HG02571 (cell line): ENCODE data around the gene FANCC.

ENCODE experiments used
- ATAC-seq: cut with Tn5 transposase; IDR thresholded peaks from one replicate; pipeline ENCODE4 v1.9.1; 2021; ENCODE audit warnings: mild to moderate bottlenecking, moderate library complexity; ENCODE audit not compliant: unreplicated experiment

Gene FANCC

DNA sequence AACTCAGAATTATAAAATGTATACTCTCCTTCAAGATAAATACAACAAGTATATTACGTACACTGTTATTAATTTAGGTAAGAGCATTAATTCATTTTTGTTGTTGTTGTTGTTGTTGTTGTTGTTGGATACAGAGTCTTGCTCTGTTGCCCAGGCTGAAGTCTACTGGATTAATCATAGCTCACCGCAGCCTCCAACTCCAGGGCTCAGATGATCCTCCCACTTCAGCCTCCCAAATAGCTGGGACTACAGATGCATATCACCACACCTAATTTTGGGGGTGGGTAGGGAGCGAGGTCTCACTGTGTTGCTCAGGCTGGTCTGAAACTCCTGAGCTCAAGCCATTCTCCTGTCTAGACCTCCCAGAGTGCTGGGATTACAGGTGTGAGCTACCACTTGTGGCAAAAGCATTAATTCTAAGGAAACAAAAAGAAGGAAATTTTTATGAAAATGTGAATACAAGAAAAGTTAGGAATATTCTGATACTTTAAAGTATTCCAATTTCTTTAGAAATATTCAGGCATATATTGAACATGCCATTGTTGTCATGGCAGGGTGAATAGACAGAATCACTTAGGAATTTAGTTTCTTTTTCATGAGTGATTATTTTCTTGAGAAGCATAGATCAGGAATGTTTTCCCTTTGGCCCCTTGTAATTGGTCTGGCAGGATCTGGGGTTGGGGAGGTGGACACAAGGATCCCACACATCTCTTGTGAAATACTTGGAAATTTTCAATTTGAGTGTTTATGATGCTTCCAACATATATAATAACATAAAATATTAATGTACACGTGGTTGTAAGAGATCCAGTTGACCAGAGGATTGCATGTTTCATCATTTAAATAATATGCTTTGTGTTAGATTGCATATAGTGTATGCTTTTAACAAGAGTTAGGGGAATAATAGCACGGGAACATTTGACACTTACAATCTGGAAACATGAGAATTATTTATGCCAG, 263.6 kb downstream of the FANCC start:
- ATAC-seq: no peak

DNA sequence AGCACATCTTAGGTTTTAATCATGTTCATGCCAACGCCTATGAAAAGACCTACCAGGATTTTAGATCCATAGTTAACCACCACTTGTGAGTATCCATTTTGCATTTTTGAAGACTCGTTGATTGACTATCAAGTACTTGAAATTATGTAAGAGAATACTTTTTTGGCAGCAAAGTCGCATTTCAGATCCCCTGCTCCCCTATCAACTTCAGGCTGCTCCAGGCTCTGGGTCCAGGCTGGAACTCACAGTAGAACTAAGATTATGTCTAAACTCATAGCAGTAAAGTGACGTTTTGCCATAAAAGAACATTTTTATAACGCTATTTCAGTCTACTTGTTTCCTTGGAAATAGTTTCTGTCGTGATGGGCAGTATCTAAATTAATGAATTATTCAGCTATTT, 267.7 kb downstream of the FANCC start:
- ATAC-seq: no peak
